Neural cell (in vitro differentiated cells): Measurements from ENCODE around the gene RAD51B. TPM values are rescaled to one million over a fixed set of nuclear protein-coding genes. Genes with fewer than 3 reads are reported as not detected.

Experiments
- H2AFZ ChIP-seq: fragments of 200-600, 300-800 bp; sonication (generic), shearing (Covaris generic); 2 replicates; pipeline ENCODE4 v1.6.0; 2014; ENCODE audit warnings: low read depth, mild to moderate bottlenecking, antibody characterized with exemption, low read length, moderate library complexity
- H3F3A ChIP-seq: fragments of 200-600 bp; shearing (Covaris generic); 2 replicates; pipeline ENCODE4 v1.6.1; 2016; ENCODE audit warnings: mild to moderate bottlenecking, moderate library complexity, mixed read lengths, antibody characterized with exemption, low read length; ENCODE audit not compliant: insufficient read depth, poor library complexity, severe bottlenecking
- H3K27ac ChIP-seq: fragments of 200-600, 300-800 bp; sonication (generic), shearing (Covaris generic); 2 replicates; pipeline ENCODE4 v1.5.1; 2014; ENCODE audit warnings: mild to moderate bottlenecking, low read length, moderate library complexity
- H3K27me3 ChIP-seq: fragments of 300-800, 200-600 bp; sonication (generic), shearing (Covaris generic); 2 replicates; pipeline ENCODE4 v1.6.0; 2014; ENCODE audit warnings: mild to moderate bottlenecking, low read depth, low read length, moderate library complexity; ENCODE audit not compliant: insufficient read depth
- H3K36me3 ChIP-seq: fragments of 300-800, 200-600 bp; sonication (generic), shearing (Covaris generic); 2 replicates; pipeline ENCODE4 v1.5.1; 2014; ENCODE audit warnings: mild to moderate bottlenecking, antibody characterized with exemption, low read length, moderate library complexity; ENCODE audit not compliant: insufficient read depth
- H3K4me2 ChIP-seq: fragments of 300-800, 200-600 bp; sonication (generic), shearing (Covaris generic); 2 replicates; pipeline ENCODE4 v1.6.0; 2014; ENCODE audit warnings: mild to moderate bottlenecking, low read length
- H3K4me3 ChIP-seq: fragments of 300-800, 200-600 bp; sonication (generic), shearing (Covaris generic); 2 replicates; pipeline ENCODE4 v1.5.1; 2014; ENCODE audit warnings: mild to moderate bottlenecking, low read length, moderate library complexity
- H3K79me2 ChIP-seq: fragments of 200-600 bp; shearing (Covaris generic); replicated peaks from 2 replicates; pipeline ENCODE4 v1.6.0; 2014; ENCODE audit warnings: mild to moderate bottlenecking, low read length, moderate library complexity; ENCODE audit not compliant: insufficient read depth
- H3K9ac ChIP-seq: fragments of 300-800, 200-600 bp; sonication (generic), shearing (Covaris generic); 2 replicates; pipeline ENCODE4 v1.6.1; 2016; ENCODE audit warnings: mild to moderate bottlenecking, low read length, mixed read lengths
- H3K9me2 ChIP-seq: fragments of 200-600 bp; shearing (Covaris generic); 2 replicates; pipeline ENCODE4 v1.6.1; 2016; ENCODE audit warnings: mild to moderate bottlenecking, low read length, mixed read lengths; ENCODE audit not compliant: insufficient read depth
- H3K9me3 ChIP-seq: fragments of 200-600, 300-800 bp; sonication (generic), shearing (Covaris generic); 2 replicates; pipeline ENCODE4 v1.6.1; 2016; ENCODE audit warnings: mild to moderate bottlenecking, mixed run types, low read length, moderate library complexity, mixed read lengths
- H4K20me1 ChIP-seq: fragments of 200-600 bp; shearing (Covaris generic); 2 replicates; pipeline ENCODE4 v1.6.1; 2016; ENCODE audit warnings: mild to moderate bottlenecking, mixed run types; ENCODE audit not compliant: insufficient read depth
- EP300 ChIP-seq: fragments of 450-650 bp; conservative IDR thresholded peaks from 2 replicates; pipeline ENCODE4 v1.6.1; 2014; ENCODE audit warnings: antibody characterized with exemption, mild to moderate bottlenecking, moderate library complexity; ENCODE audit not compliant: poor library complexity, severe bottlenecking
- EZH2 ChIP-seq: fragments of 200-600, 300-800 bp; shearing (Covaris generic), sonication (generic); IDR thresholded peaks from 2 replicates; pipeline ENCODE4 v1.6.1; 2014; ENCODE audit warnings: antibody characterized with exemption, low read length, borderline replicate concordance, mild to moderate bottlenecking; ENCODE audit not compliant: insufficient read depth, poor library complexity, severe bottlenecking
- MXI1 ChIP-seq: fragments of 450-650 bp; conservative IDR thresholded peaks from 2 replicates; pipeline ENCODE4 v1.6.1; 2014; ENCODE audit warnings: antibody characterized with exemption, mild to moderate bottlenecking; ENCODE audit not compliant: poor library complexity, severe bottlenecking
- POLR2AphosphoS5 ChIP-seq: IDR thresholded peaks from 2 replicates; pipeline ENCODE4 v1.6.1; 2012
- RAD21 ChIP-seq: fragments of 450-650 bp; conservative IDR thresholded peaks from 2 replicates; pipeline ENCODE4 v1.6.1; 2014; ENCODE audit warnings: antibody characterized with exemption, mild to moderate bottlenecking, moderate library complexity
- REST ChIP-seq: IDR thresholded peaks from 2 replicates; pipeline ENCODE4 v1.6.1; 2012; ENCODE audit warnings: borderline replicate concordance
- SMC3 ChIP-seq: fragments of 450-650 bp; conservative IDR thresholded peaks from 2 replicates; pipeline ENCODE4 v1.6.1; 2014; ENCODE audit warnings: antibody characterized with exemption, mild to moderate bottlenecking, moderate library complexity; ENCODE audit not compliant: poor library complexity
- TAF1 ChIP-seq: IDR thresholded peaks from 2 replicates; pipeline ENCODE4 v1.6.1; 2012; ENCODE audit warnings: low read depth
- polyA plus RNA-seq: library from polyadenylated mRNA; depleted of rRNA; stranded (reverse); fragments of >200 nt; gene quantifications from 2 replicates; pipeline ENCODE4 v1.2.3, GENCODE V29; 2014
- TF ChIP-seq, protein P1 (sequence below): fragments of 450-650 bp; IDR thresholded peaks from 2 replicates; pipeline ENCODE4 v1.5.1; 2014; ENCODE audit warnings: antibody characterized with exemption, mild to moderate bottlenecking, moderate library complexity; ENCODE audit not compliant: poor library complexity, severe bottlenecking

The RAD51B gene
- polyA plus RNA-seq, 1 donor from 2014 or later = 3.1 TPM

- Histone ChIP-seq H2AFZ (no peak overlapping the region), H3F3A (no peaks in the 10 kb centered on the region), H3K9me2 (no peaks in the 10 kb centered on the region), H3K36me3 (no peaks in the 10 kb centered on the region), H3K27me3 (no peaks in the 10 kb centered on the region), H3K4me3 (no peak overlapping the region), H3K27ac (no peak overlapping the region), H3K9me3 (no peaks in the 10 kb centered on the region), H3K79me2 (no peaks in the 10 kb centered on the region), H4K20me1 (no peaks in the 10 kb centered on the region), H3K4me2 (no peak overlapping the region), H3K9ac (no peak overlapping the region)
- TF ChIP-seq TAF1 (no peak), EZH2 (no peak), SMC3 (no peak), EP300 (no peak), RAD21 (no peak), MXI1 (no peak), POLR2AphosphoS5 (no peak), REST (no peak)
- TF ChIP-seq, protein P1, sequence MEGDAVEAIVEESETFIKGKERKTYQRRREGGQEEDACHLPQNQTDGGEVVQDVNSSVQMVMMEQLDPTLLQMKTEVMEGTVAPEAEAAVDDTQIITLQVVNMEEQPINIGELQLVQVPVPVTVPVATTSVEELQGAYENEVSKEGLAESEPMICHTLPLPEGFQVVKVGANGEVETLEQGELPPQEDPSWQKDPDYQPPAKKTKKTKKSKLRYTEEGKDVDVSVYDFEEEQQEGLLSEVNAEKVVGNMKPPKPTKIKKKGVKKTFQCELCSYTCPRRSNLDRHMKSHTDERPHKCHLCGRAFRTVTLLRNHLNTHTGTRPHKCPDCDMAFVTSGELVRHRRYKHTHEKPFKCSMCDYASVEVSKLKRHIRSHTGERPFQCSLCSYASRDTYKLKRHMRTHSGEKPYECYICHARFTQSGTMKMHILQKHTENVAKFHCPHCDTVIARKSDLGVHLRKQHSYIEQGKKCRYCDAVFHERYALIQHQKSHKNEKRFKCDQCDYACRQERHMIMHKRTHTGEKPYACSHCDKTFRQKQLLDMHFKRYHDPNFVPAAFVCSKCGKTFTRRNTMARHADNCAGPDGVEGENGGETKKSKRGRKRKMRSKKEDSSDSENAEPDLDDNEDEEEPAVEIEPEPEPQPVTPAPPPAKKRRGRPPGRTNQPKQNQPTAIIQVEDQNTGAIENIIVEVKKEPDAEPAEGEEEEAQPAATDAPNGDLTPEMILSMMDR = no peak
Observed at GRCh38 chr14:68316078-68316868, 496.7 kb downstream of the RAD51B start.

- TF ChIP-seq SMC3 (no peak), REST (no peak), EP300 (no peak), RAD21 (no peak), TAF1 (no peak), MXI1 (no peak), POLR2AphosphoS5 (no peak), EZH2 (no peak)
- TF ChIP-seq, protein P1 = no peak
- Histone ChIP-seq H3K9me3 (no peaks in the 10 kb centered on the region), H3K36me3 (no peaks in the 10 kb centered on the region), H4K20me1 (no peaks in the 10 kb centered on the region), H3K9me2 (no peaks in the 10 kb centered on the region), H3K9ac (no peak overlapping the region), H3K27ac (no peak overlapping the region), H3K4me2 (no peak overlapping the region), H3K4me3 (no peak overlapping the region), H3K79me2 (no peaks in the 10 kb centered on the region), H2AFZ (no peak overlapping the region), H3K27me3 (no peaks in the 10 kb centered on the region), H3F3A (no peaks in the 10 kb centered on the region)
Observed at GRCh38 chr14:68317239-68317638, 497.7 kb downstream of the RAD51B start.
